ENCODE results near the gene MRPL54.
"Not testable (repeated sequence)": the region's sequence is repeated elsewhere in the genome, so short reads cannot be mapped to it uniquely, and the experiment has no call there.

The MRPL54 gene

GRCh38 chr19:3808420-3809143 lies 46.1 kb downstream of the MRPL54 start:
- DNase-seq (ENCODE audit: low read depth in 3 of 3): no peak

GRCh38 chr19:3809881-3810707 lies 47.6 kb downstream of the MRPL54 start:
- no peak for DNase-seq (ENCODE audit: low read depth in 3 of 3)

- DNase-seq (ENCODE audit: low read depth in 3 of 3): no peak
These were observed 48.4 kb downstream of the MRPL54 start for GRCh38 chr19:3810708-3811355.

- DNase-seq (ENCODE audit: low read depth in 3 of 3): no peak
These were observed 51.3 kb downstream of the MRPL54 start for GRCh38 chr19:3813473-3814392.

- DNase-seq (ENCODE audit: low read depth in 3 of 3): no peak
These were observed 52.2 kb downstream of the MRPL54 start for GRCh38 chr19:3814648-3815047.

- DNase-seq (ENCODE audit: low read depth in 3 of 3): not testable (repeated sequence)
These were observed 53.7 kb downstream of the MRPL54 start for GRCh38 chr19:3816148-3816547.

GRCh38 chr19:3816566-3817218 lies 54.2 kb downstream of the MRPL54 start:
- no peak for DNase-seq (ENCODE audit: low read depth in 3 of 3)

Data from stimulated activated CD4-positive, alpha-beta T cell treated with anti-CD3 and anti-CD28 coated beads, TNF-alpha, amount 100 ng/mL, for 24 hours (primary cell).